CD4-positive, alpha-beta T cell treated with Interleukin-17A for 1 hour (primary cell): ENCODE measurements around the gene CLPX.
"Not testable (repeated sequence)": the region's sequence is repeated elsewhere in the genome, so short reads cannot be mapped to it uniquely, and the experiment has no call there.

Experiments used
- DNase-seq: peaks from one replicate; pipeline ENCODE4 v3.0.0-alpha.2; 2020

Gene CLPX

DNA sequence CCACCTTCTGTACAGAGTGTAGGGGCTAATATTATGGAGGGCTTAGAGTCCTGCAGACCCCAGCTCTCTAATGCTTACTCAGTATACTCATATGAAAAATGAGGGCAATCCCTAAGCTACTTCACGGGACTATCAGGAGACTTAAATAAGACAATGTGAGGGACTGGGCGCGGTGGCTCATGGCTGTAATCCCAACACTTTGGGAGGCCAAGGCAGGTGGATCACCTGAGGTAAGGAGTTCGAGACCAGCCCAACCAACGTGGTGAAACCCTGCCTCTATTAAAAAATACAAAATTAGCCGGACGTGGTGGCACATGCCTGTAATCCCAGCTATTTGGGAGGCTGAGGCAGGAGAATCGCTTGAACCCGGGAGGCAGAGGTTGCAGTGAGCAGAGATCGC is 85.3 kb downstream of the CLPX start:
- not testable (repeated sequence) for DNase-seq

DNA sequence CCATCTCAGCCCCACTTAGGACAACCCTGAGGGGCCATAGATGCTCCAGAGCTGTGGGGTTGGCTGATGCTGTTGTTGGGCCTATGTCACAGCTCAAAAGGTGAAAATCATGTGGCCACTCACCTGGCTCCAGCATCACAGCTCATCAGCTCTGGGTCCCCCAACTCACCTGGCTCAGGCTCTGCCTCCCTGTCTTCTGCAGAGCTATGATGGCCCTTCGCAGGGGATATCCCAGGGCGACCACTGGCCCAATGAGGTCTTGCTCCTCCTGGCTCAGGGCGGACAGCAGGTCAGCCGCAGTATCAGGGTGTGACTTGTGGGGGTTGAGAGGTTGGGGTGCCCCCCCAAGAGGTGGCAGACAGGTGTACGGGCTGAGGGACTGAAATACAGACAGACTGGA is 85.8 kb downstream of the CLPX start:
- no peak for DNase-seq
